Muscle layer of colon (tissue), 2 donors: ENCODE measurements around the gene APBB2.

ENCODE experiments used
- H3K27ac ChIP-seq: one replicate; pipeline ENCODE4 v1.7.0; 2013; ENCODE audit warnings: low read depth, mild to moderate bottlenecking, low read length, moderate library complexity
- H3K27me3 ChIP-seq, 2 donors: one replicate each; pipeline ENCODE4 v1.7.0; 2013; ENCODE audit warnings: low read length in 2 of 2, mild to moderate bottlenecking in 2 of 2; ENCODE audit not compliant: insufficient read depth in 2 of 2, control insufficient read depth in 1 of 2
- H3K36me3 ChIP-seq: one replicate; pipeline ENCODE4 v1.7.0; 2013; ENCODE audit warnings: mild to moderate bottlenecking, low read length; ENCODE audit not compliant: insufficient read depth
- H3K4me1 ChIP-seq: one replicate; pipeline ENCODE4 v1.7.0; 2013; ENCODE audit warnings: mild to moderate bottlenecking, low read length; ENCODE audit not compliant: insufficient read depth
- H3K4me3 ChIP-seq, 2 donors: one replicate each; pipeline ENCODE4 v1.7.0; 2013; ENCODE audit warnings: low read length in 2 of 2, low read depth in 1 of 2, mild to moderate bottlenecking in 1 of 2, moderate library complexity in 1 of 2
- H3K9ac ChIP-seq: one replicate; pipeline ENCODE4 v1.7.0; 2013; ENCODE audit warnings: low read length
- H3K9me3 ChIP-seq: one replicate; pipeline ENCODE4 v1.7.0; 2013; ENCODE audit warnings: mild to moderate bottlenecking, low read length
- donor health status: abdominal sarcoma.
- donor health status: Adenocarcinoma of cecum.

Gene APBB2

GRCh38 chr4:40845154-40845835, 369.0 kb downstream of the APBB2 start:
- Histone ChIP-seq H3K27me3 (no peaks in the 10 kb centered on the region), H3K27ac (no peak overlapping the region)

GRCh38 chr4:40844261-40844660, 370.1 kb downstream of the APBB2 start:
- H3K9me3 ChIP-seq = no peaks in the 10 kb centered on the region
- H3K36me3 ChIP-seq = no peaks in the 10 kb centered on the region
- H3K4me3 ChIP-seq = no peak overlapping the region
- no peaks in the 10 kb centered on the region for H3K4me1 ChIP-seq
- no peak overlapping the region for H3K9ac ChIP-seq
- H3K27ac ChIP-seq = no peak overlapping the region
- no peaks in the 10 kb centered on the region for H3K27me3 ChIP-seq

More at GRCh38 chr4:40845154-40845835, 369.0 kb downstream of the APBB2 start:
- H3K9ac ChIP-seq = no peak overlapping the region
- no peaks in the 10 kb centered on the region for H3K36me3 ChIP-seq
- H3K4me1 ChIP-seq = no peaks in the 10 kb centered on the region
- H3K9me3 ChIP-seq = no peaks in the 10 kb centered on the region
- no peak overlapping the region for H3K4me3 ChIP-seq

- Histone ChIP-seq H3K27me3 (no peaks in the 10 kb centered on the region), H3K9me3 (no peaks in the 10 kb centered on the region), H3K9ac (no peak overlapping the region), H3K4me3 (no peak overlapping the region), H3K27ac (no peak overlapping the region), H3K4me1 (no peaks in the 10 kb centered on the region), H3K36me3 (no peaks in the 10 kb centered on the region)
Observed at GRCh38 chr4:40843696-40844095, 370.6 kb downstream of the APBB2 start.

- Histone ChIP-seq H3K9ac (no peak overlapping the region), H3K4me1 (no peaks in the 10 kb centered on the region), H3K27me3 (no peaks in the 10 kb centered on the region), H3K9me3 (no peaks in the 10 kb centered on the region), H3K27ac (no peak overlapping the region), H3K36me3 (no peaks in the 10 kb centered on the region), H3K4me3 (no peak overlapping the region)
Observed at GRCh38 chr4:40842725-40843423, 371.5 kb downstream of the APBB2 start.

GRCh38 chr4:40842318-40842717, 372.0 kb downstream of the APBB2 start:
- Histone ChIP-seq H3K36me3 (no peaks in the 10 kb centered on the region), H3K4me3 (no peak overlapping the region), H3K27ac (no peak overlapping the region), H3K4me1 (no peaks in the 10 kb centered on the region), H3K27me3 (no peaks in the 10 kb centered on the region), H3K9ac (no peak overlapping the region), H3K9me3 (no peaks in the 10 kb centered on the region)

- H3K27ac ChIP-seq = no peak overlapping the region
Observed at GRCh38 chr4:40840985-40841571, 373.3 kb downstream of the APBB2 start.

GRCh38 chr4:40840255-40840984, 373.9 kb downstream of the APBB2 start:
- Histone ChIP-seq H3K27me3 (no peaks in the 10 kb centered on the region), H3K9ac (no peak overlapping the region), H3K4me1 (no peaks in the 10 kb centered on the region), H3K27ac (no peak overlapping the region), H3K36me3 (no peaks in the 10 kb centered on the region), H3K9me3 (no peaks in the 10 kb centered on the region), H3K4me3 (no peak overlapping the region)

More at GRCh38 chr4:40840985-40841571, 373.3 kb downstream of the APBB2 start:
- Histone ChIP-seq H3K27me3 (no peaks in the 10 kb centered on the region), H3K4me1 (no peaks in the 10 kb centered on the region), H3K4me3 (no peak overlapping the region), H3K9ac (no peak overlapping the region), H3K36me3 (no peaks in the 10 kb centered on the region), H3K9me3 (no peaks in the 10 kb centered on the region)

- H3K27me3 ChIP-seq = no peaks in the 10 kb centered on the region
- no peak overlapping the region for H3K27ac ChIP-seq
- no peak overlapping the region for H3K4me3 ChIP-seq
- no peak overlapping the region for H3K9ac ChIP-seq
- H3K36me3 ChIP-seq = no peaks in the 10 kb centered on the region
- no peaks in the 10 kb centered on the region for H3K9me3 ChIP-seq
- no peaks in the 10 kb centered on the region for H3K4me1 ChIP-seq
Observed at GRCh38 chr4:40838742-40839141, 375.6 kb downstream of the APBB2 start.

GRCh38 chr4:40837094-40837870, 377.1 kb downstream of the APBB2 start:
- Histone ChIP-seq H3K9ac (no peak overlapping the region), H3K27ac (no peak overlapping the region), H3K9me3 (no peaks in the 10 kb centered on the region)

GRCh38 chr4:40833212-40833611, 381.1 kb downstream of the APBB2 start:
- H3K4me3 ChIP-seq = no peak overlapping the region
- no peaks in the 10 kb centered on the region for H3K9me3 ChIP-seq
- no peaks in the 10 kb centered on the region for H3K27me3 ChIP-seq
- peaks cover 8% of the 10 kb centered on the region for H3K36me3 ChIP-seq
- no peaks in the 10 kb centered on the region for H3K4me1 ChIP-seq
- H3K9ac ChIP-seq = no peak overlapping the region
- no peak overlapping the region for H3K27ac ChIP-seq

More at GRCh38 chr4:40837094-40837870, 377.1 kb downstream of the APBB2 start:
- Histone ChIP-seq H3K36me3 (no peaks in the 10 kb centered on the region), H3K4me3 (no peak overlapping the region), H3K4me1 (no peaks in the 10 kb centered on the region), H3K27me3 (no peaks in the 10 kb centered on the region)

- Histone ChIP-seq H3K27me3 (no peaks in the 10 kb centered on the region), H3K27ac (no peak overlapping the region), H3K4me3 (no peak overlapping the region), H3K4me1 (no peaks in the 10 kb centered on the region), H3K9ac (no peak overlapping the region), H3K9me3 (no peaks in the 10 kb centered on the region), H3K36me3 (peaks cover 8% of the 10 kb centered on the region)
Observed at GRCh38 chr4:40832175-40832574, 382.2 kb downstream of the APBB2 start.
